SJSA1 (cell line): ENCODE results near the gene MYL3. TPM values are rescaled to one million over a fixed set of nuclear protein-coding genes. Genes with fewer than 3 reads are reported as not detected.
"Not testable (repeated sequence)": the region's sequence is repeated elsewhere in the genome, so short reads cannot be mapped to it uniquely, and the experiment has no call there.

ENCODE experiments used
- DNase-seq, 2 experiments: peaks; one replicate each; pipeline ENCODE4 v3.0.0-alpha.2; 2015 to 2020; ENCODE audit warnings: low spot score in 2 of 2, low read depth in 1 of 2
- H3K27ac ChIP-seq: fragments of 250-450 bp; sonication (Bioruptor Pico); 2 replicates; pipeline ENCODE4 v1.5.1; 2020; ENCODE audit warnings: mild to moderate bottlenecking, moderate library complexity
- H3K27me3 ChIP-seq: fragments of 250-450 bp; sonication (Bioruptor Pico); replicated peaks from 2 replicates; pipeline ENCODE4 v1.5.1; 2020; ENCODE audit warnings: mild to moderate bottlenecking, moderate library complexity
- H3K36me3 ChIP-seq: fragments of 250-450 bp; sonication (Bioruptor Pico); 2 replicates; pipeline ENCODE4 v1.5.1; 2020; ENCODE audit warnings: mild to moderate bottlenecking
- H3K4me1 ChIP-seq: fragments of 250-450 bp; sonication (Bioruptor Pico); replicated peaks from 2 replicates; pipeline ENCODE4 v1.6.1; 2021; ENCODE audit warnings: mild to moderate bottlenecking
- H3K4me3 ChIP-seq: fragments of 250-450 bp; sonication (Bioruptor Pico); 2 replicates; pipeline ENCODE4 v1.5.1; 2020; ENCODE audit warnings: mild to moderate bottlenecking
- H3K9me3 ChIP-seq: fragments of 250-450 bp; sonication (Bioruptor Pico); replicated peaks from 2 replicates; pipeline ENCODE4 v1.5.1; 2020; ENCODE audit warnings: mild to moderate bottlenecking
- total RNA-seq: library from RNA; depleted of rRNA; stranded (reverse); fragments of >200 nt; shearing (Covaris generic); gene quantifications from 2 replicates; pipeline ENCODE4 v1.2.3, GENCODE V29; 2014

The MYL3 gene
- total RNA-seq, 1 experiment from 2014 or later = not detected

- Histone ChIP-seq H3K4me3 (no peak overlapping the region), H3K9me3 (no peaks in the 10 kb centered on the region), H3K4me1 (no peaks in the 10 kb centered on the region), H3K27me3 (no peaks in the 10 kb centered on the region), H3K27ac (no peak overlapping the region), H3K36me3 (no peaks in the 10 kb centered on the region)
- DNase-seq = no peak
Measured at GRCh38 chr3:46838301-46838700, 24.9 kb downstream of the MYL3 start.

GRCh38 chr3:46835491-46835890, 27.8 kb downstream of the MYL3 start:
- H3K4me3 ChIP-seq = no peak overlapping the region
- no peak for DNase-seq
- no peaks in the 10 kb centered on the region for H3K9me3 ChIP-seq
- H3K36me3 ChIP-seq = no peaks in the 10 kb centered on the region
- no peak overlapping the region for H3K27ac ChIP-seq
- H3K27me3 ChIP-seq = no peaks in the 10 kb centered on the region
- H3K4me1 ChIP-seq = no peaks in the 10 kb centered on the region

- no peak overlapping the region for H3K27ac ChIP-seq
- DNase-seq = no peak
- no peaks in the 10 kb centered on the region for H3K27me3 ChIP-seq
- no peaks in the 10 kb centered on the region for H3K4me1 ChIP-seq
- H3K9me3 ChIP-seq = no peaks in the 10 kb centered on the region
- no peaks in the 10 kb centered on the region for H3K36me3 ChIP-seq
- no peak overlapping the region for H3K4me3 ChIP-seq
Measured at GRCh38 chr3:46835054-46835453, 28.2 kb downstream of the MYL3 start.

- DNase-seq = no peak
- no peak overlapping the region for H3K27ac ChIP-seq
- no peaks in the 10 kb centered on the region for H3K4me1 ChIP-seq
- H3K36me3 ChIP-seq = no peaks in the 10 kb centered on the region
- no peaks in the 10 kb centered on the region for H3K9me3 ChIP-seq
- H3K27me3 ChIP-seq = no peaks in the 10 kb centered on the region
- no peak overlapping the region for H3K4me3 ChIP-seq
Measured at GRCh38 chr3:46833346-46834300, 29.6 kb downstream of the MYL3 start.

- no peaks in the 10 kb centered on the region for H3K36me3 ChIP-seq
- no peak for DNase-seq
- no peaks in the 10 kb centered on the region for H3K4me1 ChIP-seq
- no peaks in the 10 kb centered on the region for H3K9me3 ChIP-seq
- H3K4me3 ChIP-seq = no peak overlapping the region
- H3K27ac ChIP-seq = no peak overlapping the region
- no peaks in the 10 kb centered on the region for H3K27me3 ChIP-seq
Measured at GRCh38 chr3:46831841-46832240, 31.4 kb downstream of the MYL3 start.

- Histone ChIP-seq H3K4me3 (no peak overlapping the region), H3K9me3 (no peaks in the 10 kb centered on the region), H3K27ac (no peak overlapping the region), H3K4me1 (no peaks in the 10 kb centered on the region), H3K36me3 (no peaks in the 10 kb centered on the region), H3K27me3 (no peaks in the 10 kb centered on the region)
- DNase-seq = no peak
Measured at GRCh38 chr3:46831316-46831715, 31.9 kb downstream of the MYL3 start.

GRCh38 chr3:46830801-46831200, 32.4 kb downstream of the MYL3 start:
- H3K9me3 ChIP-seq = no peaks in the 10 kb centered on the region
- no peaks in the 10 kb centered on the region for H3K36me3 ChIP-seq

GRCh38 chr3:46829699-46830208, 33.5 kb downstream of the MYL3 start:
- Histone ChIP-seq H3K36me3 (no peaks in the 10 kb centered on the region), H3K4me1 (no peaks in the 10 kb centered on the region), H3K27me3 (no peaks in the 10 kb centered on the region), H3K4me3 (no peak overlapping the region), H3K9me3 (no peaks in the 10 kb centered on the region), H3K27ac (no peak overlapping the region)
- no peak for DNase-seq

More at GRCh38 chr3:46830801-46831200, 32.4 kb downstream of the MYL3 start:
- Histone ChIP-seq H3K27ac (no peak overlapping the region), H3K4me3 (no peak overlapping the region), H3K4me1 (no peaks in the 10 kb centered on the region), H3K27me3 (no peaks in the 10 kb centered on the region)
- DNase-seq = no peak

GRCh38 chr3:46825450-46825849, 37.8 kb downstream of the MYL3 start:
- no peak for DNase-seq
- Histone ChIP-seq H3K27me3 (no peaks in the 10 kb centered on the region), H3K4me1 (no peaks in the 10 kb centered on the region), H3K36me3 (no peaks in the 10 kb centered on the region), H3K4me3 (no peak overlapping the region), H3K27ac (no peak overlapping the region), H3K9me3 (0 out of 2 replicates have a peak, but pooled peaks cover 5% of the 10 kb centered on the region)

GRCh38 chr3:46824211-46824970, 38.9 kb downstream of the MYL3 start:
- H3K27ac ChIP-seq = no peak overlapping the region
- H3K4me1 ChIP-seq = no peaks in the 10 kb centered on the region
- no peak overlapping the region for H3K4me3 ChIP-seq
- H3K27me3 ChIP-seq = no peaks in the 10 kb centered on the region
- H3K9me3 ChIP-seq = 0 out of 2 replicates have a peak, but pooled peaks cover 5% of the 10 kb centered on the region
- no peaks in the 10 kb centered on the region for H3K36me3 ChIP-seq
- no peak for DNase-seq

GRCh38 chr3:46823314-46823713, 39.9 kb downstream of the MYL3 start:
- DNase-seq, H3K27ac ChIP-seq, H3K9me3 ChIP-seq, H3K36me3 ChIP-seq, H3K27me3 ChIP-seq, H3K4me1 ChIP-seq, H3K4me3 ChIP-seq: not testable (repeated sequence)

- Histone ChIP-seq H3K36me3 (no peaks in the 10 kb centered on the region), H3K27me3 (0 out of 2 replicates have a peak, but pooled peaks cover 2% of the 10 kb centered on the region), H3K4me1 (no peaks in the 10 kb centered on the region), H3K9me3 (0 out of 2 replicates have a peak, but pooled peaks cover 5% of the 10 kb centered on the region), H3K27ac (no peak overlapping the region), H3K4me3 (no peak overlapping the region)
- DNase-seq = no peak
Measured at GRCh38 chr3:46821553-46821952, 41.7 kb downstream of the MYL3 start.

- Histone ChIP-seq H3K27ac (no peak overlapping the region), H3K36me3 (no peaks in the 10 kb centered on the region), H3K9me3 (0 out of 2 replicates have a peak, but pooled peaks cover 5% of the 10 kb centered on the region), H3K4me3 (no peak overlapping the region), H3K4me1 (no peaks in the 10 kb centered on the region), H3K27me3 (0 out of 2 replicates have a peak, but pooled peaks cover 2% of the 10 kb centered on the region)
- DNase-seq = no peak
Measured at GRCh38 chr3:46820852-46821251, 42.4 kb downstream of the MYL3 start.
